DOHH2 (cell line): Measurements from ENCODE around the gene DOCK6.

Experiments
- H3F3A ChIP-seq: fragments of 200-600 bp; sonication (generic), shearing (Covaris generic); 2 replicates; pipeline ENCODE4 v1.6.0; 2016; ENCODE audit warnings: antibody characterized with exemption, mild to moderate bottlenecking; ENCODE audit not compliant: control insufficient read depth, insufficient read depth
- H3K27ac ChIP-seq: fragments of 200-600 bp; sonication (generic); 2 replicates; pipeline ENCODE4 v1.5.1; 2014; ENCODE audit warnings: low read depth, mild to moderate bottlenecking, low read length, moderate library complexity
- H3K27me3 ChIP-seq: fragments of 200-600 bp; sonication (generic); 2 replicates; pipeline ENCODE4 v1.6.1; 2014; ENCODE audit warnings: mild to moderate bottlenecking, low read length, mixed read lengths; ENCODE audit not compliant: control insufficient read depth
- H3K36me3 ChIP-seq: fragments of 200-600 bp; sonication (generic); 2 replicates; pipeline ENCODE4 v1.6.1; 2014; ENCODE audit warnings: mild to moderate bottlenecking, low read length, moderate library complexity, mixed read lengths; ENCODE audit not compliant: control insufficient read depth
- H3K4me1 ChIP-seq: fragments of 200-600 bp; sonication (generic); 2 replicates; pipeline ENCODE4 v1.6.1; 2014; ENCODE audit warnings: mild to moderate bottlenecking, low read length, mixed read lengths; ENCODE audit not compliant: control insufficient read depth
- H3K4me2 ChIP-seq: fragments of 200-600 bp; sonication (generic); 2 replicates; pipeline ENCODE4 v1.6.0; 2014; ENCODE audit warnings: mild to moderate bottlenecking, low read length, moderate library complexity
- H3K4me3 ChIP-seq: fragments of 200-600 bp; sonication (generic); 2 replicates; pipeline ENCODE4 v1.5.1; 2014; ENCODE audit warnings: mild to moderate bottlenecking, low read length, mixed read lengths
- H3K79me2 ChIP-seq: fragments of 200-600 bp; sonication (generic); 2 replicates; pipeline ENCODE4 v1.6.1; 2014; ENCODE audit warnings: mild to moderate bottlenecking, low read length, mixed read lengths; ENCODE audit not compliant: control insufficient read depth
- H3K9me2 ChIP-seq: fragments of 200-600 bp; sonication (generic); replicated peaks from 2 replicates; pipeline ENCODE4 v1.6.1; 2014; ENCODE audit warnings: mild to moderate bottlenecking, low read length, mixed read lengths; ENCODE audit not compliant: control insufficient read depth
- H3K9me3 ChIP-seq: fragments of 200-600 bp; sonication (generic); 2 replicates; pipeline ENCODE4 v1.6.1; 2014; ENCODE audit warnings: antibody characterized with exemption, low read length, mixed read lengths; ENCODE audit not compliant: control insufficient read depth, insufficient read depth
- H4K20me1 ChIP-seq: fragments of 200-600 bp; sonication (generic); 2 replicates; pipeline ENCODE4 v1.6.0; 2014; ENCODE audit warnings: low read depth, mild to moderate bottlenecking, antibody characterized with exemption, low read length, moderate library complexity; ENCODE audit not compliant: control insufficient read depth, insufficient read depth
- EZH2phosphoT487 ChIP-seq: fragments of 200-600 bp; sonication (generic); IDR thresholded peaks from 2 replicates; pipeline ENCODE4 v1.6.1; 2017; ENCODE audit warnings: borderline replicate concordance, mild to moderate bottlenecking, antibody characterized with exemption, low read length, moderate library complexity, mixed read lengths
- TF ChIP-seq, protein P1 (sequence below): fragments of 200-600 bp; sonication (generic); IDR thresholded peaks from one replicate; pipeline ENCODE4 v1.5.1; 2014; ENCODE audit warnings: antibody characterized with exemption, mild to moderate bottlenecking, low read depth, low read length; ENCODE audit not compliant: poor library complexity, severe bottlenecking

Gene DOCK6

DNA sequence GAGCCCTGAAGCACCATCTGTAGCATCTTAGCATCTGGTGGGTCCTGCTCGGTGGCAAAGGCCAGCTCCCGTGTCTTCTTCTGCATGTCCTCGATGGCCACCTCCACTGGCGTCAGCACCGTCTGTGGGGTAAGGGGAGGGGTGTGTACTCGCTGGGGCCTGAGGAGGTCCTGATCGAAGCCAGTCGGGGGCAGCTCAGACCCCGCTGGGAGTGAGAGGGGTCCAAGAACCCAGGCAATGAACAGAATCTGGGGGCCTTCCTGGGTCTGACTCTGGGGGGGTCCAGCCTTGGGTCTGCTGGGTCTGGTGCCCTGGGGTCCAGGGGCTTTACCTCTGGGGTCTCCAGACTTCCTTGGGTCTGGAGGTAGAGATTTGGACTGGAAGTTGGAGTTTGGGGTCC lies 61.4 kb downstream of the DOCK6 start:
- no peak overlapping the region for H3K4me2 ChIP-seq
- H3K4me3 ChIP-seq: no peak overlapping the region
- TF ChIP-seq EZH2phosphoT487: no peak
- TF ChIP-seq, protein P1, sequence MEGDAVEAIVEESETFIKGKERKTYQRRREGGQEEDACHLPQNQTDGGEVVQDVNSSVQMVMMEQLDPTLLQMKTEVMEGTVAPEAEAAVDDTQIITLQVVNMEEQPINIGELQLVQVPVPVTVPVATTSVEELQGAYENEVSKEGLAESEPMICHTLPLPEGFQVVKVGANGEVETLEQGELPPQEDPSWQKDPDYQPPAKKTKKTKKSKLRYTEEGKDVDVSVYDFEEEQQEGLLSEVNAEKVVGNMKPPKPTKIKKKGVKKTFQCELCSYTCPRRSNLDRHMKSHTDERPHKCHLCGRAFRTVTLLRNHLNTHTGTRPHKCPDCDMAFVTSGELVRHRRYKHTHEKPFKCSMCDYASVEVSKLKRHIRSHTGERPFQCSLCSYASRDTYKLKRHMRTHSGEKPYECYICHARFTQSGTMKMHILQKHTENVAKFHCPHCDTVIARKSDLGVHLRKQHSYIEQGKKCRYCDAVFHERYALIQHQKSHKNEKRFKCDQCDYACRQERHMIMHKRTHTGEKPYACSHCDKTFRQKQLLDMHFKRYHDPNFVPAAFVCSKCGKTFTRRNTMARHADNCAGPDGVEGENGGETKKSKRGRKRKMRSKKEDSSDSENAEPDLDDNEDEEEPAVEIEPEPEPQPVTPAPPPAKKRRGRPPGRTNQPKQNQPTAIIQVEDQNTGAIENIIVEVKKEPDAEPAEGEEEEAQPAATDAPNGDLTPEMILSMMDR: no peak
- no peaks in the 10 kb centered on the region for H3K9me3 ChIP-seq
- peaks cover 9% of the 10 kb centered on the region; the same call in 1 of the 2 replicates for H3F3A ChIP-seq
- H3K27me3 ChIP-seq: no peaks in the 10 kb centered on the region
- H3K27ac ChIP-seq: no peak overlapping the region
- peaks cover 14% of the 10 kb centered on the region for H3K79me2 ChIP-seq
- no peaks in the 10 kb centered on the region for H4K20me1 ChIP-seq
- H3K4me1 ChIP-seq: peaks cover 31% of the 10 kb centered on the region
- peaks cover 17% of the 10 kb centered on the region for H3K36me3 ChIP-seq
- no peaks in the 10 kb centered on the region for H3K9me2 ChIP-seq

DNA sequence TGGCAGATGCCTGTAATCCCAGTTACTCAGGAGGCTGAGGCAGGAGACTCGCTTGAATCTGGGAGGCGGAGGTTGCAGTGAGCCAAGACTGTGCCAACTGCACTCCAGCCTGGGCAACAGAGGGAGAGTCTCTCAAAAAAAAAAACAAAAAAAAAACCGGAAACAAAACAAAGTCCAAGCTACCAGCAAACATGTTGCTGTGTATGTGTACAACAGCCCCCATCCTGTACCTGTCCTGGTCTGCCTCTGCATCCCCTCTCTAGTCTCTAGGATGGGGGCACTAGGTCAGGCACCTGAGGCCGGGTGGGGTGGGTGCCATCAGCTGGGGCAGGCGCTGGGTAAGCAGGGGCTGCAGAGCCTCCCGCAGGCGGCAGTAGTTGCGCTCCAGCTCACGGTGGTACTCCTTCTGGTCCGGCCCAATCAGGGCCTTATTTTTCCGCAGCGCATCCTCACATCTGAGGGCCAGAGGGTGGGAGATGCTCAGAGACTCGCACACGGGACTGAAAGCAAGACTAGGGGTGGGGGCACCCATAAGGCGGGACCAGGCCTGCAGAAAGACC lies 62.2 kb downstream of the DOCK6 start:
- no peak overlapping the region for H3K27ac ChIP-seq
- no peak overlapping the region for H3K4me2 ChIP-seq
- H3K4me1 ChIP-seq: peaks cover 36% of the 10 kb centered on the region

DNA sequence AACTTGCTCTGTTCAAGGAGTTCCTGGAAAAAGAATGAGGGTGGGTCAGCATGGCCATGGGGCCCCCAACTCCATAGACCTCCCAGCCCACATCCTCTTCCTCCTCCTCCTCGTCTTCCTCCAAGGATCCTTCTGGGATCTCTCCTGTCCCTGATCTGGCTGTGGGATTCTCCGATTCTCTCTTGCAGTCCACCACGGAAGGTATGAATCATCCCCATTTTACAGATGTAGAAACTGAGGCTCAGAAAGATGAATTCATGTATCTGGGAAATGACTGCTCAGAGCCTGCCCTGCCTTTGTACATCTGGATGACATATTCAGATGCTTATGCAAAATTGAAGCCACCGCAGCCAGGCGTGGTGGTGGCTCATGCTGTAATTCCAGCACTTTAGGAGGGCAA lies 62.8 kb downstream of the DOCK6 start:
- Histone ChIP-seq H3K4me1 (peaks cover 42% of the 10 kb centered on the region), H4K20me1 (no peaks in the 10 kb centered on the region), H3K36me3 (peaks cover 27% of the 10 kb centered on the region), H3K9me2 (no peaks in the 10 kb centered on the region), H3K4me3 (no peak overlapping the region), H3K27ac (no peak overlapping the region), H3F3A (peaks cover 15% of the 10 kb centered on the region), H3K9me3 (no peaks in the 10 kb centered on the region), H3K79me2 (peaks cover 26% of the 10 kb centered on the region), H3K27me3 (no peaks in the 10 kb centered on the region), H3K4me2 (no peak overlapping the region)
- no peak for TF ChIP-seq EZH2phosphoT487
- TF ChIP-seq, protein P1: no peak

More for the DNA sequence above, 62.2 kb downstream of the DOCK6 start:
- peaks cover 23% of the 10 kb centered on the region for H3K36me3 ChIP-seq
- peaks cover 22% of the 10 kb centered on the region for H3K79me2 ChIP-seq
- H3K9me2 ChIP-seq: no peaks in the 10 kb centered on the region
- no peak overlapping the region for H3K4me3 ChIP-seq
- H3F3A ChIP-seq: peaks cover 15% of the 10 kb centered on the region
- TF ChIP-seq, protein P1: no peak
- H4K20me1 ChIP-seq: no peaks in the 10 kb centered on the region
- H3K27me3 ChIP-seq: no peaks in the 10 kb centered on the region
- H3K9me3 ChIP-seq: no peaks in the 10 kb centered on the region
